ENCODE measurements around the gene MLEC. TPM values are rescaled to one million over a fixed set of nuclear protein-coding genes. Genes with fewer than 3 reads are reported as not detected.

Gene MLEC
- total RNA-seq, 3 donors from 2014 or later (not counting 1 experiment from before 2014, with no cell fraction given): 47.4 to 52.8 (median 49.6) TPM

- DNase-seq: no peak
- H3K9me3 Mint-ChIP-seq: no peaks in the 10 kb centered on the region
- no peak for ATAC-seq
- Histone ChIP-seq H3K27ac (ENCODE audit: low read length) (no peak overlapping the region), H3K27me3 (ENCODE audit: control insufficient read depth, insufficient read depth, low read length) (no peaks in the 10 kb centered on the region), H3K9me3 (ENCODE audit: control insufficient read depth, insufficient read depth, low read length) (no peaks in the 10 kb centered on the region), H3K4me3 (ENCODE audit: low read length) (no peak overlapping the region), H3K4me1 (ENCODE audit: control insufficient read depth, insufficient read depth, low read length) (no peaks in the 10 kb centered on the region), H3K36me3 (ENCODE audit: control insufficient read depth, insufficient read depth, low read length) (peaks cover 3% of the 10 kb centered on the region)
- no peaks in the 10 kb centered on the region for H3K27me3 Mint-ChIP-seq (ENCODE audit: low read depth in 2 of 2)
- H3K4me1 Mint-ChIP-seq: peaks cover 0 to 4% of the 10 kb centered on the region in 2 donors
- H3K4me3 Mint-ChIP-seq: no peak overlapping the region
- intact Hi-C loops (cut with micrococcal nuclease): no loop called here
- TF ChIP-seq CTCF (IDR thresholded peaks at IDR 0.05): no peak
- H3K36me3 Mint-ChIP-seq: no peaks in the 10 kb centered on the region
- WGBS (ENCODE audit: insufficient coverage): 93% methylated on average over 31 of the region's 31 CpGs
- H3K27ac Mint-ChIP-seq: no peak overlapping the region
These were observed 51.5 kb downstream of the MLEC start for GRCh38 chr12:120738252-120739030.

GRCh38 chr12:120739031-120739762, 52.2 kb downstream of the MLEC start:
- Mint-ChIP-seq H3K36me3 (no peaks in the 10 kb centered on the region), H3K27ac (no peak overlapping the region), H3K4me3 (no peak overlapping the region), H3K27me3 (ENCODE audit: low read depth in 2 of 2) (no peaks in the 10 kb centered on the region), H3K4me1 (peaks cover 0 to 1% of the 10 kb centered on the region in 2 donors), H3K9me3 (no peaks in the 10 kb centered on the region)
- intact Hi-C loops (cut with micrococcal nuclease): no loop called here
- TF ChIP-seq CTCF (IDR thresholded peaks at IDR 0.05): no peak
- DNase-seq: no peak
- Histone ChIP-seq H3K36me3 (ENCODE audit: control insufficient read depth, insufficient read depth, low read length) (peaks cover 3% of the 10 kb centered on the region), H3K4me3 (ENCODE audit: low read length) (no peak overlapping the region), H3K27me3 (ENCODE audit: control insufficient read depth, insufficient read depth, low read length) (no peaks in the 10 kb centered on the region), H3K27ac (ENCODE audit: low read length) (no peak overlapping the region), H3K9me3 (ENCODE audit: control insufficient read depth, insufficient read depth, low read length) (no peaks in the 10 kb centered on the region), H3K4me1 (ENCODE audit: control insufficient read depth, insufficient read depth, low read length) (no peaks in the 10 kb centered on the region)
- WGBS (ENCODE audit: insufficient coverage): 95% methylated on average over 38 of the region's 38 CpGs
- no peak for ATAC-seq

GRCh38 chr12:120739821-120740613, 53.1 kb downstream of the MLEC start:
- Mint-ChIP-seq H3K9me3 (no peaks in the 10 kb centered on the region), H3K36me3 (no peaks in the 10 kb centered on the region)
- no peak overlapping the region for H3K27ac ChIP-seq (ENCODE audit: low read length)

More at GRCh38 chr12:120739821-120740613, 53.1 kb downstream of the MLEC start:
- no peak for DNase-seq
- no peak for ATAC-seq
- Mint-ChIP-seq H3K4me3 (no peak overlapping the region), H3K27me3 (ENCODE audit: low read depth in 2 of 2) (no peaks in the 10 kb centered on the region), H3K27ac (no peak overlapping the region), H3K4me1 (no peaks in the 10 kb centered on the region)
- Histone ChIP-seq H3K27me3 (ENCODE audit: control insufficient read depth, insufficient read depth, low read length) (no peaks in the 10 kb centered on the region), H3K4me1 (ENCODE audit: control insufficient read depth, insufficient read depth, low read length) (no peaks in the 10 kb centered on the region), H3K9me3 (ENCODE audit: control insufficient read depth, insufficient read depth, low read length) (no peaks in the 10 kb centered on the region), H3K36me3 (ENCODE audit: control insufficient read depth, insufficient read depth, low read length) (peaks cover 3% of the 10 kb centered on the region), H3K4me3 (ENCODE audit: low read length) (no peak overlapping the region)
- no peak for TF ChIP-seq CTCF (IDR thresholded peaks at IDR 0.05)
- 94% methylated on average over 16 of the region's 16 CpGs for WGBS (ENCODE audit: insufficient coverage)
- intact Hi-C loops (cut with micrococcal nuclease): no loop called here

Data from natural killer cell (primary cell).